Heart left ventricle (tissue), 16 donors: ENCODE results near the gene TRAT1. TPM values are rescaled to one million over a fixed set of nuclear protein-coding genes. Genes with fewer than 3 reads are reported as not detected.

Experiments used
- ATAC-seq, 4 donors: fragments of 200-7000 bp; cut with Tn5 transposase; one replicate each; pipeline ENCODE4 v1.9.1; 2020 to 2022; ENCODE audit warnings: moderate library complexity in 4 of 4, mild to moderate bottlenecking in 3 of 4, moderate number of reproducible peaks in 1 of 4
- DNase-seq, 5 donors: peaks; one replicate each; pipeline ENCODE4 v3.0.0-alpha.2; 2020
- H3K27ac ChIP-seq, 12 donors: fragments of 200-600 bp; sonication (generic) in 4 of 12; one replicate each; pipeline versions ENCODE4 v1.5.0 to v1.8.0; 2016 to 2022; ENCODE audit warnings: mild to moderate bottlenecking in 2 of 12
- H3K27me3 ChIP-seq, 9 donors: fragments of 200-600 bp; sonication (generic) in 2 of 9; one replicate each; pipeline versions ENCODE4 v1.5.1 to v1.8.0; 2016 to 2022; ENCODE audit warnings: mild to moderate bottlenecking in 3 of 9
- H3K36me3 ChIP-seq, 9 donors: fragments of 200-600 bp; sonication (generic) in 2 of 9; one replicate each; pipeline versions ENCODE4 v1.5.0 to v1.8.0; 2018 to 2022; ENCODE audit warnings: mild to moderate bottlenecking in 2 of 9
- H3K4me1 ChIP-seq, 12 donors: fragments of 200-600 bp; sonication (generic) in 4 of 12; one replicate each; pipeline versions ENCODE4 v1.5.0 to v1.8.0; 2016 to 2022; ENCODE audit warnings: mild to moderate bottlenecking in 3 of 12
- H3K4me3 ChIP-seq, 12 donors: fragments of 200-600 bp; sonication (generic) in 4 of 12; one replicate each; pipeline versions ENCODE4 v1.5.0 to v1.8.0; 2017 to 2022; ENCODE audit warnings: mild to moderate bottlenecking in 9 of 12, moderate library complexity in 4 of 12
- H3K9me3 ChIP-seq, 12 donors: fragments of 200-600 bp; sonication (generic) in 4 of 12; one replicate each; pipeline versions ENCODE4 v1.5.0 to v1.8.0; 2016 to 2022; ENCODE audit warnings: mild to moderate bottlenecking in 1 of 12
- POLR2A ChIP-seq, 2 donors: fragments of 450-650 bp; IDR thresholded peaks; one replicate each; pipeline ENCODE4 v1.6.1; 2017; ENCODE audit warnings: antibody characterized with exemption in 2 of 2, mild to moderate bottlenecking in 2 of 2, moderate library complexity in 2 of 2
- WGBS, 4 donors: extraction: QIAGEN DNeasy Blood & Tissue Kit in 2 of 4; methylation state at CpG; one replicate each; pipeline versions ENCODE4 v1.1.5 to v1.1.7; 2013 to 2018; 5-methylcytosine and 5-hydroxymethylcytosine counted together
- intact Hi-C, 10 donors: fragments of 100-400 bp; cut with DNase I; formaldehyde crosslinking; loops; one replicate each; pipeline versions ENCODE4 v1.11.1 to v1.14.2; 2022
- polyA plus RNA-seq, 2 donors: library from polyadenylated mRNA; stranded (reverse); fragments of 200-250 nt; gene quantifications; one replicate each; pipeline ENCODE4 v1.2.3, GENCODE V29; 2013
- total RNA-seq, 9 donors: library from RNA; depleted of rRNA in 2 of 9; stranded (reverse); fragments of >200 nt in 2 of 9; fragmentation: NEBNext Ultra II Directional in 3 of 9; extraction: Animal tissue kit (Norgen Biotek cat#: 25700) in 3 of 9; gene quantifications; one replicate each; pipeline versions ENCODE4 v1.1.0 to v1.2.4, GENCODE V29; 2016 to 2023
- TF ChIP-seq, protein P1 (sequence below), 12 donors: fragments of 200-600 bp; sonication (generic) in 4 of 12; IDR thresholded peaks; one replicate each; pipeline versions ENCODE4 v1.5.0 to v1.8.0; 2018 to 2022; ENCODE audit warnings: antibody characterized with exemption in 12 of 12, mild to moderate bottlenecking in 5 of 12
- donor health status: ischemic (EF 13 %, LVEDD 7.1; RV severe dilation, severe dysfunction).
- donor health status: healthy with polysubstance abuse.
- donor health status: DM: no; HTN: yes; CAD: no.
- donor health status: DM: no; HTN: no; CAD: no.
- donor health status: ischemic (EF 25% LVEDD 6.9; RV normal size, moderate dysfunction).
- donor health status: ischemic (EF 25% LVEDD 5.7; RV mildly dilated, moderate dysfunction).
- donor health status: healthy.
- donor health status: DM: yes; HTN: yes; CAD: no.
- donor health status: ischemic (EF 35%, LVEDD 5.7; RV mildly dilated, moderate dysfunction).
- donor health status: nonischemic (EF 11% LVEDD 7.7; RV severe dilation, severe dysfunction).
- donor health status: DM: yes; HTN: yes; CAD: no.
- donor health status: PGD.
- donor health status: ischemic (EF 29% LVEDD 5.4; RV normal size, mild dysfunction).
- donor health status: nonischemic (EF 23%, LVEDD 6.1; RV moderate dilation, normal function).

Gene TRAT1
- total and polyA plus RNA-seq, 11 donors, result 0.08 to 1.3 (median 0.16) TPM; not detected in 6

DNA sequence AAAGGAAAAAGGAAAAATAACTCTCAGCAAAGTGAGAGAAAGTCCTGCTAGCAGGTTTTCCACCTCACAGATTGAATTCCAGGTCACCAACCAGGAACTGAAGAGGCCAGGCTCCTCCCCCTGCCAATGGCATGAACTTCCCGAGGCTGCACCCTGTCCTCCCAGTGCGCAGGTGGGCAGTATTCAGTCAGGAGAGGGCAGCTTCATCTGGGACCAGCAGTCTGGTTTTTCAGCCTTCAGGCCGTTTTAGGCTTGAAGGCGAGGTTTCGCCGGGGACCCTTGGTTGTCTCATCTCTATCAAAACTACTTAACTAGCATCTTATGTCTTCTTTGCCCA, 41.2 kb downstream of the TRAT1 start:
- H3K36me3 ChIP-seq, result no peaks in the 10 kb centered on the region
- no peak overlapping the region for H3K4me3 ChIP-seq
- H3K4me1 ChIP-seq, result no peaks in the 10 kb centered on the region
- no peak overlapping the region for H3K27ac ChIP-seq
- no peaks in the 10 kb centered on the region for H3K27me3 ChIP-seq
- peaks cover 0 to 6% (median 0%) of the 10 kb centered on the region in 12 donors for H3K9me3 ChIP-seq
- ATAC-seq (no peak), DNase-seq (no peak)
- no peak for TF ChIP-seq POLR2A (IDR thresholded peaks at IDR 0.05)
- TF ChIP-seq, protein P1, sequence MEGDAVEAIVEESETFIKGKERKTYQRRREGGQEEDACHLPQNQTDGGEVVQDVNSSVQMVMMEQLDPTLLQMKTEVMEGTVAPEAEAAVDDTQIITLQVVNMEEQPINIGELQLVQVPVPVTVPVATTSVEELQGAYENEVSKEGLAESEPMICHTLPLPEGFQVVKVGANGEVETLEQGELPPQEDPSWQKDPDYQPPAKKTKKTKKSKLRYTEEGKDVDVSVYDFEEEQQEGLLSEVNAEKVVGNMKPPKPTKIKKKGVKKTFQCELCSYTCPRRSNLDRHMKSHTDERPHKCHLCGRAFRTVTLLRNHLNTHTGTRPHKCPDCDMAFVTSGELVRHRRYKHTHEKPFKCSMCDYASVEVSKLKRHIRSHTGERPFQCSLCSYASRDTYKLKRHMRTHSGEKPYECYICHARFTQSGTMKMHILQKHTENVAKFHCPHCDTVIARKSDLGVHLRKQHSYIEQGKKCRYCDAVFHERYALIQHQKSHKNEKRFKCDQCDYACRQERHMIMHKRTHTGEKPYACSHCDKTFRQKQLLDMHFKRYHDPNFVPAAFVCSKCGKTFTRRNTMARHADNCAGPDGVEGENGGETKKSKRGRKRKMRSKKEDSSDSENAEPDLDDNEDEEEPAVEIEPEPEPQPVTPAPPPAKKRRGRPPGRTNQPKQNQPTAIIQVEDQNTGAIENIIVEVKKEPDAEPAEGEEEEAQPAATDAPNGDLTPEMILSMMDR (IDR thresholded peaks at IDR 0.05), result no peak
- intact Hi-C loops, result no loop called here
- WGBS, 4 donors, result 83 to 87% (median 86%) methylated on average over 6 of the region's 6 CpGs

DNA sequence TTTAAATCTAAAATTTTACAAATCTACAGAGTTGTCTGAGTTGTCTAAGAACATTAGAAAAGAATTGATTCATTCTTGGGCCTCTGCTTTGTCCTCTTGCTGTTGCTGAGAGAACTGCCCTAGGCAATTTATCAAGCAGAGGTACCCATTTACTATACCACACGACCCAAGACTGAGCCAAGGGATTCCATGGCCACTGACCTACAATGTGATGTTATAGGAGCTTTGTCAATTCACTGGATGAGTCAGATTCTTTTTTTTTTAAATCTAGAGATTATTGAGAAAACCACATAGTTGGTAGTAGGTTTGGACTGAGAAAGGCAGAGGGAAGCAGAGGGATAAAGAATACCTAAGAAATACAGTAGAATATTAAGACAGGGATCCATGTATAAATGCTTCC, 55.3 kb downstream of the TRAT1 start:
- no peak overlapping the region for H3K27ac ChIP-seq
- H3K4me1 ChIP-seq, result no peaks in the 10 kb centered on the region
- H3K36me3 ChIP-seq, result no peaks in the 10 kb centered on the region
- 30 to 61% (median 34%) methylated on average over 1 of the region's 1 CpG for WGBS, 4 donors
- no peaks in the 10 kb centered on the region for H3K9me3 ChIP-seq
- ATAC-seq (no peak), DNase-seq (no peak)
- intact Hi-C loops, result no loop called here
- no peak overlapping the region for H3K4me3 ChIP-seq
- no peaks in the 10 kb centered on the region for H3K27me3 ChIP-seq
- TF ChIP-seq POLR2A (IDR thresholded peaks at IDR 0.05), result no peak
- TF ChIP-seq, protein P1 (IDR thresholded peaks at IDR 0.05), result no peak

DNA sequence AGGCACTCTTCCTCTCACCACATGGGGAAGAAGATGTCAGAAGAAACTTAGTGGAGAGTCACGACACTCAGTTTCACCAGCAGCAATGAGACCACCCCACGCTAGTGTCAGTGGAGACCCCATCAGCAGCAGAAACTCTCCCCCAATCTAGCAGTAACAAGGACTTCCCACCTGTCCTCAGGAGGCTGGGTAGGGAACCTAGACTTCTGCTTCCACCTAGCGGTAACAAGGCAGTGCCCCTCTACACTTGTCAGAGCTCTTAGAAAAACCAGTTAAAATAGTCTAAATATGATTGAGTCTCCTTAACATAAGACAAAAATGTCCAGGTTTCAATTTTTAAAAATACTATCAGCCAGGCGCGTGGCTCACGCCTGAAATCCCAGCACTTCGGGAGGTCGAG, 57.3 kb downstream of the TRAT1 start:
- no peak for DNase-seq
- Histone ChIP-seq H3K9me3 (no peaks in the 10 kb centered on the region), H3K4me1 (no peaks in the 10 kb centered on the region), H3K27ac (no peak overlapping the region), H3K4me3 (no peak overlapping the region), H3K27me3 (no peaks in the 10 kb centered on the region), H3K36me3 (no peaks in the 10 kb centered on the region)
- intact Hi-C loops, result no loop called here
- no peak for TF ChIP-seq POLR2A (IDR thresholded peaks at IDR 0.05)
- TF ChIP-seq, protein P1 (IDR thresholded peaks at IDR 0.05), result no peak
- no peak for ATAC-seq
- WGBS, 4 donors, result 80 to 84% (median 81%) methylated on average over 8 of the region's 8 CpGs

DNA sequence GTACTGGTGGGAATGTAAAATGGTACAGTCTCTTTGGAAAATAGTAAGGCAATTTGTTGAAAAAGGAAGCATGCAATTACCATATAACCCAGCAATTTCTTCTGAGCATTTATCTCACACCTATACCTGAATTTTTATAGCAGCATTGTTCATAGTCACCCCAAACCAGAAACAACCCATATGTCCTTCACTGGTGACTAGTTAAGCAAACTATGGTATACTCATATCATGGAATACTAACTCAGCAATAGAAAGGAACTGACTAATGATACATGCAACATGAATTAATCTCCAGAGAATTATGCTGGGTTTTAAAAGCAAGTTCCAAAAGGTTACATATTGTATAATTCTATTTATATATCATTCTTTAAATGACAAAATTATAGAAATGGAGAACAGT, 60.2 kb downstream of the TRAT1 start:
- ATAC-seq (no peak), DNase-seq (no peak)
- no peaks in the 10 kb centered on the region for H3K9me3 ChIP-seq
- no peaks in the 10 kb centered on the region for H3K36me3 ChIP-seq
- intact Hi-C loops, result no loop called here
- no peaks in the 10 kb centered on the region for H3K27me3 ChIP-seq
- H3K27ac ChIP-seq, result no peak overlapping the region
- no peak for TF ChIP-seq POLR2A (IDR thresholded peaks at IDR 0.05)
- TF ChIP-seq, protein P1 (IDR thresholded peaks at IDR 0.05), result no peak
- no peaks in the 10 kb centered on the region for H3K4me1 ChIP-seq
- no peak overlapping the region for H3K4me3 ChIP-seq
